Activated T-cell treated with anti-CD3 and anti-CD28 coated beads, Interleukin-2, amount 50 U/mL, for 24 hours (primary cell): ENCODE data around the gene DDX10.

ENCODE experiments used
- DNase-seq: peaks from one replicate; pipeline ENCODE4 v3.0.0-alpha.2; 2020
- H3K27ac Mint-ChIP-seq: 2 replicates; pipeline ENCODE4 v1.8.0; 2020; ENCODE audit warnings: mild to moderate bottlenecking, mixed read lengths
- H3K27me3 Mint-ChIP-seq: 2 replicates; pipeline ENCODE4 v1.8.0; 2020; ENCODE audit warnings: mixed read lengths
- H3K36me3 Mint-ChIP-seq: 2 replicates; pipeline ENCODE4 v1.8.0; 2020; ENCODE audit warnings: low read depth, mixed read lengths
- H3K4me1 Mint-ChIP-seq: 2 replicates; pipeline ENCODE4 v1.8.0; 2020; ENCODE audit warnings: low read depth, mixed read lengths
- H3K4me3 Mint-ChIP-seq: 2 replicates; pipeline ENCODE4 v1.8.0; 2020; ENCODE audit warnings: mild to moderate bottlenecking, moderate library complexity, mixed read lengths
- H3K9me3 Mint-ChIP-seq: 2 replicates; pipeline ENCODE4 v1.8.0; 2020; ENCODE audit warnings: mixed read lengths

The DDX10 gene

GRCh38 chr11:108984523-108984922, 319.7 kb downstream of the DDX10 start:
- no peaks in the 10 kb centered on the region for H3K4me1 Mint-ChIP-seq

GRCh38 chr11:108985236-108985944, 320.5 kb downstream of the DDX10 start:
- no peaks in the 10 kb centered on the region for H3K4me1 Mint-ChIP-seq

More at GRCh38 chr11:108984523-108984922, 319.7 kb downstream of the DDX10 start:
- Mint-ChIP-seq H3K27me3 (peaks cover 4% of the 10 kb centered on the region), H3K4me3 (no peak overlapping the region), H3K9me3 (peaks cover 2% of the 10 kb centered on the region), H3K36me3 (no peaks in the 10 kb centered on the region), H3K27ac (no peak overlapping the region)
- no peak for DNase-seq

GRCh38 chr11:108985945-108986279, 321.0 kb downstream of the DDX10 start:
- Mint-ChIP-seq H3K4me3 (no peak overlapping the region), H3K27me3 (no peaks in the 10 kb centered on the region)

More at GRCh38 chr11:108985236-108985944, 320.5 kb downstream of the DDX10 start:
- Mint-ChIP-seq H3K27me3 (no peaks in the 10 kb centered on the region), H3K9me3 (peaks cover 4% of the 10 kb centered on the region), H3K36me3 (no peaks in the 10 kb centered on the region), H3K4me3 (no peak overlapping the region), H3K27ac (no peak overlapping the region)
- DNase-seq = no peak

More at GRCh38 chr11:108985945-108986279, 321.0 kb downstream of the DDX10 start:
- no peak for DNase-seq
- Mint-ChIP-seq H3K27ac (no peak overlapping the region), H3K4me1 (no peaks in the 10 kb centered on the region), H3K36me3 (no peaks in the 10 kb centered on the region), H3K9me3 (peaks cover 4% of the 10 kb centered on the region)
